Prostate gland (tissue), 2 donors: ENCODE results near the gene ABHD10. TPM values are rescaled to one million over a fixed set of nuclear protein-coding genes. Genes with fewer than 3 reads are reported as not detected.

Experiments used
- DNase-seq: peaks from one replicate; pipeline ENCODE4 v3.0.0-alpha.2; 2019; ENCODE audit warnings: low spot score
- H3K27ac ChIP-seq, 2 donors: fragments of 200-600 bp; sonication (generic); 2 replicates each; pipeline ENCODE4 v1.5.1; 2017 to 2019
- H3K27me3 ChIP-seq: fragments of 200-600 bp; sonication (generic); replicated peaks from 2 replicates; pipeline ENCODE4 v1.5.1; 2019; ENCODE audit not compliant: insufficient read depth
- H3K36me3 ChIP-seq, 2 donors: fragments of 200-600 bp; sonication (generic); 1 replicate in 1 of 2; 2 replicates in 1 of 2; pipeline versions ENCODE4 v1.5.1 to v1.8.1; 2017 to 2019
- H3K4me1 ChIP-seq: fragments of 200-600 bp; sonication (generic); replicated peaks from 2 replicates; pipeline ENCODE4 v1.5.1; 2019
- H3K4me3 ChIP-seq, 2 donors: fragments of 200-600 bp; sonication (generic); 2 replicates each; pipeline ENCODE4 v1.5.1; 2017 to 2019
- H3K9me3 ChIP-seq: fragments of 200-600 bp; sonication (generic); 2 replicates; pipeline ENCODE4 v1.5.1; 2017
- CTCF ChIP-seq, 4 experiments: fragments of 200-600 bp in 2 of 4; fragments of 450-650 bp in 2 of 4; sonication (generic) in 2 of 4; IDR thresholded peaks; 1 replicate in 3 of 4; 2 replicates in 1 of 4; pipeline ENCODE4 v1.5.1; 2016 to 2019; ENCODE audit warnings: antibody characterized with exemption in 4 of 4, mild to moderate bottlenecking in 2 of 4, moderate library complexity in 2 of 4
- POLR2A ChIP-seq: fragments of 450-650 bp; IDR thresholded peaks from one replicate; pipeline ENCODE4 v1.6.1; 2016; ENCODE audit warnings: antibody characterized with exemption, mild to moderate bottlenecking
- POLR2AphosphoS5 ChIP-seq: sonication (generic); formaldehyde crosslinking; IDR thresholded peaks from one replicate; pipeline ENCODE4 v1.6.1; 2017; ENCODE audit warnings: antibody characterized with exemption
- WGBS: methylation state at CpG from one replicate; pipeline ENCODE4 v1.1.5; 2018; 5-methylcytosine and 5-hydroxymethylcytosine counted together
- intact Hi-C: fragments of 100-400 bp; cut with DNase I; formaldehyde crosslinking; loops from one replicate; pipeline ENCODE4 v1.14.2; 2022
- total RNA-seq, 2 donors: library from RNA; depleted of rRNA; stranded (reverse); fragments of >200 nt; gene quantifications; one replicate each; pipeline ENCODE4 v1.1.0, GENCODE V29; 2016

Gene ABHD10
- total RNA-seq, 2 donors from 2014 or later = 36.3 to 40.1 TPM

DNA sequence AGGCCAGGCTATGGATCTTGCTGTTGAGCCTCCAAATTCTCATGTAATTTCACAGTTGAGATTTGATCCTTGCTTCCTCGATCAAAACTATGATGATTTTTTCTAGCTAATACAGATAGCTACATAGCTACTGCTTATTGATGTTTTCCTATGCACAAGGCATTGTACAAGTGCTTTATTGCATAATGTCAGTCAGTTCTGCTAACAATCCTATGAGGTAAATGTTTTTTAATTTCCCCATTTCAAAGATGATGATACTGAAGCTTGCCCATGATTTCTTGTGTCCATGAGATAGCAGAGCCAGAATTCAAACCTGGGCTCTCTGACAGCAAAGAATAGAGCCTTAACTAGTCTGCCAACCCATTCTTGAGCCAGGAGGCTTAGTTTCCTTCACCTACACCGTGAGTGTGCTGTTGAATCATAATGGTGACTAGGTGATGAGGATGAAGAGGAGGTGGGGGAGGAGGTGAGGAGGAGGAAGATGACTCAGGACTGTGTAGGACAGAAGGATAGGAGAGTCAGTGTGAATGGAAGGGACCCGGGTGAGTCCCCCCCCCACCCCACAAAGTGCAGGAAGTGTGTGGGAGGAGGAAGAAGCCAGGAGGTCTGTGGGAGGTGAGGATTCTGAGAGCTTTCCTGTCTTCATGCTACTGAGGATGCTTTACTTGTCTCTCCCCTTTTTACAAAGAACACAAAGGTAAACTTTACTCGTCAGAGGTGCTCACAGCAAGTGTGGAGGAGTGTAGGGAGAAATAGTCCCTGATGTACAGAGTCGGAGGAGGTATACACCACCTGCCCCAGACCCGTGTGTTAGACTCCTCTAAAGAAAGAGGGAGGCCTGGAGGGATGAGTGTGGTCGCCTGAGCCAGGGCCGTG lies 23.5 kb downstream of the ABHD10 start:
- TF ChIP-seq POLR2A (no peak), CTCF (IDR thresholded peaks at IDR 0.05) (no peak), POLR2AphosphoS5 (no peak)
- no peak overlapping the region for H3K27ac ChIP-seq
- H3K36me3 ChIP-seq = no peaks in the 10 kb centered on the region
- WGBS = 77% methylated on average over 8 of the region's 8 CpGs
- DNase-seq = no peak
- no peaks in the 10 kb centered on the region for H3K27me3 ChIP-seq
- intact Hi-C loops = no loop called here
- H3K4me1 ChIP-seq = no peaks in the 10 kb centered on the region
- H3K9me3 ChIP-seq = no peaks in the 10 kb centered on the region
- H3K4me3 ChIP-seq = no peak overlapping the region

DNA sequence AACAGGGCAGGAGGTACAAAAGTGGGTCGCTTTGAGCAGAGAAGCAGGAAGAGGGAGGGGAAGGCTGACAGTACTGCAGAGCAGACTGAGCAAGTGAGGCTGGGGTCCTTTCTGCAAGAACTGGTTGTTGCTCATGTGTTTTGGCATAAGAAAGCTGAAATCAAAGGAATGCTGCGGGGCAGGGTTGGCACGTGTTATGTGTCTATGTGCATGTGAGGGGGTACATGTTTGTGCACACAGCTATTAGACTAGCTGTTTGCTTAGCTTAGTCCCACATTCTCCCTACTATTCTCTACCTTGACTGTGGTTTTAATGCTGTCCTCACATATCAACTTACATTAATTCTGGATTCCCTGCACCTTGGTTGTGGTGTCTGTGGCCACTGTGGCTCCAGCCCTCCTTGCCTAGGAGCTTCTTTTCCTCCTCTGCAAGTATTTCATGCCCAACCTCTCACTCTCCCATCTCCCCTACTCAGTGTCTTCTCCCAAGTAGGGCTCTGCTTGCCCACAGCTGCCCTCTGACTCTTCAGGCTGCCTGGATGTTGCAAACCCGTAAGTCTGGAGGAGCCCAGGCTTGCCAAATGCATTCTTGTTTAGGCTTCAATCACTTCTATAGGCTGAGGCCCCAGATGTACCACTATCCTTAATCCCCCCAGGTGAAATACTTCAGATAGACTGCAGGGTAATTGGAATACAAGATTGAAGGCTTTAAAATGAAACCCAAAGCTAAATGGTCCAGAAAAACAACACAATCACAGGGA lies 24.7 kb downstream of the ABHD10 start:
- 74% methylated on average over 4 of the region's 4 CpGs for WGBS
- Histone ChIP-seq H3K27ac (no peak overlapping the region), H3K9me3 (no peaks in the 10 kb centered on the region), H3K4me3 (no peak overlapping the region), H3K4me1 (no peaks in the 10 kb centered on the region), H3K27me3 (no peaks in the 10 kb centered on the region), H3K36me3 (no peaks in the 10 kb centered on the region)
- no peak for TF ChIP-seq POLR2A
- TF ChIP-seq CTCF (IDR thresholded peaks at IDR 0.05) = no peak
- DNase-seq = no peak
- intact Hi-C loops = no loop called here

DNA sequence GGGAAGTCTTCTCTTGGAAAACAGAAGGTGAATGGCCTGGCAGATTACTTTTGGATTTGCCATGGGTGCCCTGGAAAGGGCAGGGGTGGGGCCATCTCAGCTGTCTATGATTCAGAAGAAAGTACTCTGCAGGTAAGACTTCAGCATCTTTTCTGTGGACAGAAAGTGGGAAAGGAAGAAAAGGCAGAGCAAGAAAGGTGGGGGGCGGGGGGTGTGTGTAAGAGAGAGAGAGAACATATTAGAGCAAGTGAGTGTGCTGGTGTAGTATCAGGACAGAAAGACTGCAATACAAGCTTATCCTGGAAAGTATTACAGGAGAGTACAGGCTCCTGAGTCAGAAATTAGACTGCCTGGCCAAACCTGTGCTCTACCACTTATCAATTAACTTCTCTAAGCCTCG lies 25.4 kb downstream of the ABHD10 start:
- no peak overlapping the region for H3K27ac ChIP-seq
- WGBS = 89% methylated on average over 2 of the region's 2 CpGs
- no peaks in the 10 kb centered on the region for H3K4me1 ChIP-seq
- H3K27me3 ChIP-seq = no peaks in the 10 kb centered on the region
- no peaks in the 10 kb centered on the region for H3K9me3 ChIP-seq
- intact Hi-C loops = no loop called here
- no peaks in the 10 kb centered on the region for H3K36me3 ChIP-seq
- TF ChIP-seq CTCF (IDR thresholded peaks at IDR 0.05) (no peak), POLR2A (no peak), POLR2AphosphoS5 (no peak)
- DNase-seq = no peak
- no peak overlapping the region for H3K4me3 ChIP-seq

DNA sequence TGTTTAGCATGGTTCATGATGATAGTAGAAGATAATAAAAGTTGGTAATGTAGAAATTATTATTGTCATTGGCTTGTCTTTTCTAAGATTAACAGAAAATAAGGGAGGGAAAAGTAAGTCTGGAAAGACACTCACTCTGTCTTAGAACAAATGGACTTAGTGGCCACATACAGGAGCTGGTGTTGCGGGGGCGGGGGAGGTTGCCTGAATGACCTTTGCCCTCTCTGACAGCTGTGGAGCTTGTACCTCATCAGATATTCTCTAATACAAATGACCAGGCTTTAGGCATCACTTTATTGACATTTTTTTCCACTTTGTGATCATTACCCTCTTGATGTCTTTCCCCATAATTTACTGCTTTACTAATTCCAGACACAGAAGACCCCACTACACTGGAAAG lies 25.8 kb downstream of the ABHD10 start:
- WGBS = 80% methylated on average over 2 of the region's 2 CpGs
- no peak overlapping the region for H3K27ac ChIP-seq
- no peaks in the 10 kb centered on the region for H3K9me3 ChIP-seq
- no peak for TF ChIP-seq POLR2AphosphoS5
- TF ChIP-seq CTCF (IDR thresholded peaks at IDR 0.05) = no peak
- TF ChIP-seq POLR2A = no peak
- no peak overlapping the region for H3K4me3 ChIP-seq
- H3K27me3 ChIP-seq = no peaks in the 10 kb centered on the region
- intact Hi-C loops = no loop called here
- H3K36me3 ChIP-seq = no peaks in the 10 kb centered on the region
- DNase-seq = no peak
- no peaks in the 10 kb centered on the region for H3K4me1 ChIP-seq
